NCI-H1436 (cell line): Measurements from ENCODE around the gene MBD1.
"Not testable (repeated sequence)": the region's sequence is repeated elsewhere in the genome, so short reads cannot be mapped to it uniquely, and the experiment has no call there.

Experiments
- DNase-seq: peaks from one replicate; lab custom pipeline; 2025; lab: John Stamatoyannopoulos, UW

MBD1 gene

DNA sequence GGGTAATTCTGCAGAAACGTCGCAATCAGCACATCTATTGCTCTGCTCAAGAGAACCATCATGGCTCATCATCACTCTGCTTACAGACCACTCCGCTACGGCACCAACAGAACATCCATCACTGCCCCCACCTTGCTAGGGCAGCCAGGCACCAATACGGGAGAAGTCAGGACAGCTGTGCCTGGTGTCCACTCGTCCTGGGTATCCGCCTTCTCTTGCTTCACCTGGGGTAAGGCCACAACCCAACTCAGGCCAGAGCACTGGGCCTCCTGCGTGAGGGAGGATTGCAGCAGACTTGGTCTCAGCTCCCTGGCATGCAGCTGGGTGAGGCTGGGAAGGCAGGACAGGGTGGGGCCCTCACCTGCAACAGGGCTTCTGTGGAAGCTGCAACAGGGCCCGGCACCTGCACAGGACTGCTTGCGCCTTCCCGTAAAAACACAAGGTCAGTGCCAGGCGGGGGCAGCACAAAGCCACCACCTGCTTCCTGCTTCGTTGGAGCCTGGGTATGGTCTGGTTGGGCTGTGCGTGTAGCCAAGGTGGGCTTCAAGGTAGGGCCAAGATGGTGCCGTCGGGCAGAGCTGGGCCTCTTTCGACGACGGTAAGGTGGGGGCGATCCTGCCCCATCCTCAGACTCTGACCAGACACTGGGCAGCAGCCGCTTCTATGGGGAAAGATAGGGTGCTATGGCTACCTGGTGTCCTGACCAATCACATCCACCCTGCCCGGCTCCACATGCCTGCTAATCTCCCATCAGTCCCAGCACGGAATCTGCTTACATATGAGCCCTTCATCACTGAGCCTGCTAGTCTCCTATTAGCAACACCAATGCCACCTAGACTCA, 7.9 kb downstream of the MBD1 start:
- DNase-seq, result no peak

DNA sequence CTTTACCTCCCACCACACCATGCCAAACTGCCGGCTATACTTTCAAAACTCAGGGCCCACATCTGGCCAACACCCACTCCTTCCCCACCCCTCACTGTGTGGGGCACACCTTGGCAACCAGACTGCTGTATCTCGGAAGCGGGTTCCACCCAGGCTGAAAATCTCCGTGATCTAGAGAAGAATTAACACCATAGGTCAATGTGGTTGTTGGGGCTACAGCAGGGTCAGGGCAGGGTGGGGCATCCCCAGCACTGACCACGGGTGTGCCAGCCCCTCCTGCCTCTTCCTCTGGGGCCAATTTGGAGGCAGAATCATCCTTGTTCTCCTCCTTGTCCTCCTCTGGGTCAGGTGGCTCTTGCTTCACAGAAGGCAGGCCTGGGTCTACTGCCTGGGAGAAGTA, 8.8 kb downstream of the MBD1 start:
- no peak for DNase-seq

DNA sequence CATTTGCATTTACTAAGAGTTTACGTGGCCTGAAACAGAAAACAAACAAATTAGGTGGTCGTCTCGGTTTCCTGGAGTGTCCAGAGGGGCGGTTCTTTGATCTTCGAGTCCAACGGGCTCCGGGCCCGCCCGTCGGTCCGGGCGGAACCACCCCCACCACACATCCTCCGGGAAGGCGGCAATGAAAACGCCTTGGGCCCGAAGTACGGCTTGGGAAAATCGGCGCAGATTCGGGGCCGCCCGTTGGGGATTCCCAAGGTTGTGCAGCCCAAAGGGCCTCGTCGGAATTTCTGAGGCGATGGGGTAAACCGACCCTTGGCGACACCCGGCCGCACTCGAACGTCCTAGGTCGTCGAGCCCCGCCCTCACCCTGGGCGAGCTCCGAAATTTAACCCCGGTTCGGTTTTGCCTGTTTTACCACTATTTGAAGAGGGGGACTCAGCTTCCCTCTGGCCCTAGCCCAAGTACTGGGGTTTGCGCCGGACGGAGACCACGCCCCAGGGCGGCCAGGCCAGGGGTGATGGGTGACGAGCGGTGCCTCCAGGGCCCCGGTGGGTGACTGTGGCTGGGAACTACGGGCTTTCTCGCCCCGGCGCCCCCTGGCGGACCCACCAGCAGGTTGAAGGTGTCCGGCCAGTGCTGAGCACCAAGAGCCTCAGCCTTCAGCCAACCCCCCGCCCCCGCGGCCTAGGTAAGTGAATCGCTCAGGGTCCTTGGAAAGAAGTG, 13.1 kb downstream of the MBD1 start:
- no peak for DNase-seq

DNA sequence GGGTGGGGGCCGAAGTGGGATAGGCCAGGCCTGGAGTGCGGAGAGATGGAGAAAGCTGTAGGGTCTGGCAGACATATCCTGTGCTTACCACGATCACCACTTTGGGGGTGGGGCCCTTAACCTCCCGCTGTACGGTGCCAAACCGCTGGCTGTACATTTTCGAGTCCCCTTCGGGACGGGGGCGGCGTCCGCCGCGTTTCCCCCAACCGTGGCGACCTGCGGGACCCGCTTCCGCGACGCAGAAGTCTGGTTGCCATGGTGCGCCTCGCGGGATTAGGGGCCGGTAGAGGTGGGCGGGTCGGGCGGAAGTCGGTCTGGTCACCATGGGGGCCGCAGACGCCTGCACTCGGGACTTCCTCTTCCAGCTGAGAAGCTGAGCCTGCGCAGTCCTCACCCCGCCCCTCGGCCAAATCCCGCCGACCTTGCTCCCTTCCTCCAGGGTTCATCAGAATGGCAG, 15.0 kb downstream of the MBD1 start, which contains the start of gene CFAP53:
Gene CFAP53 (minus strand): TSS at position 248 of the 457 bp plus-strand sequence. CDS start 91 bp downstream, at position 157.
- DNase-seq, result peak; percentile 75

DNA sequence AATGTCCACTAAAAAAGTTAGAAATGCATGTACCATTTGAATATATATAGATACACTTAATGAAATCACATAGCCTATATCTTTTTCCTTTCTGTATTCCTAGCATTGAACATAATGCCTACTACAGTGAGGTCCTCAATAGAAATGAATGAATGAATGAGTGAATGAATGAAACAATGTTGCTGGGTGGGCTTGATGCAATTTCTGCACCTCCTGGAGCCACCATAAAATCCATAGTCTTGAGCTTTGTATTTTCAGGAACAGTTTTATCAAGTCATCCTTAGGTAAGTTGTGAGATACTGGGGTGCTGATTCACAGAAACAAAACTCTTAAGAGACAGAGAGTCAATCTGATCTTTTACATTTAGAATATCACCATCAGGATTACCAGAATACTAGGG, 18.3 kb downstream of the MBD1 start:
- no peak for DNase-seq

DNA sequence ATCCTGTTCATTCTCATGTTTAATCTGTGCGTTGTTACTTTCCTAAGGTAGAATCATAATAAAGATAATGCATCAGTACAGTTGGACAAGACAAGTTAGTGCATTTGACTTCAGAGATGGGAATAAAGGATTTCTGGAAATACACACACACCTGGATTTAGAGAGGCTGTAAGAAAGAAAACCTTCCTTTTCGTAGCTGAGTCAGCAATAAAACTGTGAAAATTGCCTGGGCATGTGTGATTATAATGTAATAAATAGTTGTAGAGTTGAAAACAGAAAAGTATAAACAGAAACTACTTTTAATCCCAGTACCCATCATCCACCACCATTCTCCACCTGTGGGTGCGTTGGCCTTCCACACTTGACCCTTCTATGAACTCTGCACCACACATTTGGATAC, 30.4 kb downstream of the MBD1 start:
- no peak for DNase-seq

DNA sequence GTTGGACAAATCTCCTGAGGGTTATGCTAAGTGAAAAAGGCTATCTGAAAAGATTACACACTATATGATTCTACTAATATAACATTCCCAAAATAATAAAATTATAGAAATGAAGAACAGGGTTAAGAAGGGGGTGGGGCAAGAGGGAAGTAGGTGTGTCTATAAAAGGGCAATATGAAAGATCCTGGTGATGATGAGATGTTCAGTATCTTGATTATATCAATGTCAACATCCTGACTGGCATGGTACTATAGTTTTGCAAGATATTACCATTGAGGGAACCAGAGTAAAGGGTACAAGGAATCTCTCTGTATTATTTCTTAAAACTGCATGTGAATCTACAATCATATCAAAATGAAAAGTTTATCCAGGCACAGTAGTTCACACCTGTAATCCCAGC, 31.7 kb downstream of the MBD1 start:
- no peak for DNase-seq

DNA sequence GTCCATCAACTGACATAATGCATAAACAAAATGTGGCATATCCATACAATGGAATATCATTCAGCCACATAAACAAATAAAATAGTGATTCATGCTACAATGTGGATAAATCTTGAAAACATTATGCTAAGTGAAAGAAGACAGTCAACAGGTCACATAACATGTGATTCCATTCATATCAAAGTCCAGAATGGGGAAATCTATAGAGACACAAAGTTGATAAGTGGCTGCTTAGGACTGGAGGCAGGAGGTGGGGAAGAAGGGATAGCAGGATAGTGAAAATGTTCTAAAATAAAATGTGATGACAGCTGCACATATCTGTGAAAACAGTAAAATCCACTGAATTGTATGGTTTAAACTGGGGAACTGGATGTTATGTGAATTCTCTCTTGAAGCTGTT, 33.8 kb downstream of the MBD1 start:
- no peak for DNase-seq

DNA sequence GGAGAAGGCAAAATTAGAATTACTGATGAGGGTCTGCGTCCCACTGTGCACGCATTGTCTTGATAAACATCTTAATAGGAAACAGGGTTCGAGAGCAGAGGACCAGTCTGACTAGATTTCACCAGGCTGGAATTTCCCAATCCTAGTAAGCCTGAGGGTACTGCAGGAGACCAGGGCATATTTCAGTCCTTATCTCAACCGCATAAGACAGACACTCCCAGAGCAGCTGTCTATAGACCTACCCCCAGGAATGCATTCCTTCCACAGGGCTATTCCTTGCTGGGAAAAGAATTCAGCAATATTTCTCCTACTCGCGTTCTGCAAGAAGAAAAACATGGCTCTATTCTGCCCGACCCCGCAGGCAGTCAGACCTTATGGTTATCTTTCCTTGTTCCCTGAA, 39.6 kb downstream of the MBD1 start:
- DNase-seq, result not testable (repeated sequence)

DNA sequence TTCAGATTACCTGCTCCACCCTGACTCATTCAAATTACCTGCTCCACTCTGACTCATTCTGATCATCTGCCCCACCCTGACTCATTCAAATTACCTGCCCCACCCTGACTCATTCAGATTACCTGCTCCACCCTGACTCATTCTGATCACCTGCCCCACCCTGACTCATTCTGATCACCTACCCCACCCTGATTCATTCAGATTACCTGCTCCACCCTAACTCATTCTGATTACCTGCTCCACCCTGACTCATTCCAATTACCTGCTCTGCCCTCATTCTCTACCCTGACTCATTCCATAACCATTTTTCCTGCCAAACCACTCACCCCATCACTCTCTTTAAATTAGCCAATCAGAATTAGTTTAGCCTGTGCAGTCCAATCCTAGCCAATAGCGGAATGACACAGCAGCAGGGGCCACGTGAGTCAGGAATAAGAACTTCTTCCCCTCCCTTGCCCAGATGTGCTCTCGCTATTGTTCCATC, 41.2 kb downstream of the MBD1 start:
- DNase-seq, result no peak

DNA sequence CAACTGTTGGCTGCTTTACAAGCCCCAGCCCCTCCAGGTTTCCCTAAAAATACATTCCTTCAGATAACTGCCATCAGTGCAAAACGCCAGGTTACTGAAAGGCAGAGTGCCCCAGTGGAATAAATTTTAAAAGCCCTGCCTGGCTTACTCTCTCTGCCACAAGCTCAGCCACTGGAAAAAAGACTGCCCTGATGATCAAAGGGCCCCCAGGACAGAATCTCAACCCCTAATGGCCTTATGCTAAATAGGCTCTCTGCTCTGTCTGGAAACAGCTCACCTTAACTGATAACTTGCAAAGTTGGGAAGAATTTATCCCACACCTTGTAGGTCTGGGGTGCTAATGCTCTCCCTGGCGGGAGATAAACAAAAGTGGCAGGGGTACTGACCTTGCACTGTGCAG, 48.9 kb downstream of the MBD1 start:
- DNase-seq, result no peak

DNA sequence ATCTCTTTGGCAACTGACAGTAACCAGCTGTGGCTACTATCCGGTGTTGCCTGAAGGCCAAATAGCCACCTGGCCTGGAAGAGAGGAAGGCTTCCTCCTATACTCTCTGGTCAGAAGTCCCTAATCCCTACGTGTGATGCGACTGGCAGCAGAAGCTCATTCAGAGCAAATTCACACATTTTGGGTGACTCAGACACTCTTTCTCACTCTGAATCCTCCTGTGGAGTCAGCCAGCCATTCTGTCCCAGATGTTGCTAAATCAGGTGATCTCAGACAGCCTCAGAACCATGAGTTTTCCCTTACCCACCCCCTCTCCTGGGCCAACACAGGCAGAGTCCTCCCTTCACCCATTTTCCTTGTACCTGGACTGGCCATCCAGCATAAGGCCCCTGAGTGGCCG, 49.7 kb downstream of the MBD1 start:
- DNase-seq, result no peak

DNA sequence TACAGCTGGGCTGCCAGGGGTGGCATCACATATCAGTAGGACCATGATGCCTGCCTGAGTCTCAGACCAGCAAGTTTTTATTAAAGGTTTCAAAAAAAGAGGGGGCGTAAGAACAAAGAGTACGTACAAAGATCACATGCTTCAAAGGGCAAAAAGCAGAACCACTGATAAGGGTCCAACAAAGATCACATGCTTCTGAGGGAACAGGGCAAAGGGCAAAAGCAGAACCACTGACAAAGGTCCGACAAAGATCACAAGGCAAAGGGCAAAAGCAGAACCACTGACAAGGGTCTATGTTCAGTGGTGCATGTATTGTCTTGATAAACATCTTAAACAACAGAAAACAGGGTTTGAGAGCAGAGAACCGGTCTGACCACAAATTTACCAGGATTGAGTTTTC, 61.1 kb downstream of the MBD1 start:
- DNase-seq, result not testable (repeated sequence)
